CD14-positive monocyte (primary cell): ENCODE results near the gene SLC22A23. TPM values are rescaled to one million over a fixed set of nuclear protein-coding genes. Genes with fewer than 3 reads are reported as not detected.

Experiments
- DNase-seq, 3 donors: peaks; one replicate each; pipeline ENCODE4 v3.0.0-alpha.2; 2011 to 2022
- H2AFZ ChIP-seq: 2 replicates; pipeline ENCODE4 v1.6.0; 2012; ENCODE audit warnings: mild to moderate bottlenecking, low read depth, low read length, inconsistent platforms; ENCODE audit not compliant: insufficient read depth, poor library complexity, severe bottlenecking
- H3K27ac ChIP-seq, 2 donors: 1 replicate in 1 of 2; 2 replicates in 1 of 2; pipeline ENCODE4 v1.5.1; 2012 to 2013; ENCODE audit warnings: low read length in 2 of 2, control low read depth in 1 of 2, inconsistent platforms in 1 of 2, low read depth in 1 of 2, mild to moderate bottlenecking in 1 of 2
- H3K27me3 ChIP-seq, 2 donors: one replicate each; pipeline versions ENCODE4 v1.6.0 to v1.6.1; 2011 to 2013; ENCODE audit warnings: low read length in 2 of 2; ENCODE audit not compliant: control insufficient read depth in 2 of 2, insufficient read depth in 2 of 2
- H3K36me3 ChIP-seq, 2 donors: replicated peaks in 1 of 2; 1 replicate in 1 of 2; 2 replicates in 1 of 2; pipeline versions ENCODE4 v1.5.1 to v1.6.1; 2012 to 2013; ENCODE audit warnings: low read length in 2 of 2, control low read depth in 1 of 2, inconsistent platforms in 1 of 2, mild to moderate bottlenecking in 1 of 2; ENCODE audit not compliant: insufficient read depth in 2 of 2, control insufficient read depth in 1 of 2
- H3K4me1 ChIP-seq, 2 donors: 1 replicate in 1 of 2; 2 replicates in 1 of 2; pipeline versions ENCODE4 v1.5.1 to v1.6.1; 2012 to 2013; ENCODE audit warnings: low read length in 2 of 2, control low read depth in 1 of 2, inconsistent platforms in 1 of 2, mild to moderate bottlenecking in 1 of 2, moderate library complexity in 1 of 2; ENCODE audit not compliant: insufficient read depth in 2 of 2, control insufficient read depth in 1 of 2
- H3K4me2 ChIP-seq: replicated peaks from 2 replicates; pipeline ENCODE3; 2012; ENCODE audit warnings: low read length, moderate library complexity, mild to moderate bottlenecking; ENCODE audit not compliant: poor library complexity, severe bottlenecking; ENCODE audit errors: extremely low read depth
- H3K4me3 ChIP-seq, 3 experiments: fragments of 200-600 bp in 1 of 3; sonication (generic) in 1 of 3; replicated peaks in 1 of 3; 1 replicate in 2 of 3; 2 replicates in 1 of 3; pipeline ENCODE4 v1.5.1; 2011 to 2013; ENCODE audit warnings: low read length in 3 of 3, mild to moderate bottlenecking in 3 of 3, control low read depth in 2 of 3, low read depth in 2 of 3, inconsistent platforms in 1 of 3, moderate library complexity in 1 of 3
- H3K79me2 ChIP-seq: 2 replicates; pipeline ENCODE4 v1.6.0; 2012; ENCODE audit warnings: mild to moderate bottlenecking, control low read depth, inconsistent platforms, low read length, moderate library complexity; ENCODE audit not compliant: insufficient read depth
- H3K9ac ChIP-seq: 2 replicates; pipeline ENCODE4 v1.6.0; 2017; ENCODE audit warnings: low read length, mild to moderate bottlenecking; ENCODE audit not compliant: insufficient read depth, poor library complexity, severe bottlenecking
- H3K9me3 ChIP-seq, 2 donors: replicated peaks in 1 of 2; 1 replicate in 1 of 2; 2 replicates in 1 of 2; pipeline versions ENCODE4 v1.5.1 to v1.6.1; 2012 to 2013; ENCODE audit warnings: low read length in 2 of 2, control low read depth in 1 of 2; ENCODE audit not compliant: control insufficient read depth in 1 of 2, insufficient read depth in 1 of 2
- H4K20me1 ChIP-seq: 2 replicates; pipeline ENCODE4 v1.6.0; 2012; ENCODE audit warnings: mild to moderate bottlenecking, low read length, control low read depth, moderate library complexity; ENCODE audit not compliant: insufficient read depth
- H3K27ac Mint-ChIP-seq, 7 donors: one replicate each; pipeline ENCODE4 v1.8.0; 2020; ENCODE audit warnings: mild to moderate bottlenecking in 7 of 7, mixed read lengths in 7 of 7, moderate library complexity in 6 of 7, inconsistent platforms in 2 of 7
- H3K27me3 Mint-ChIP-seq, 3 donors: one replicate each; pipeline ENCODE4 v1.8.0; 2021 to 2022; ENCODE audit warnings: low read depth in 3 of 3, mild to moderate bottlenecking in 3 of 3, mixed read lengths in 3 of 3, moderate library complexity in 3 of 3, inconsistent platforms in 1 of 3
- H3K36me3 Mint-ChIP-seq, 2 donors: one replicate each; pipeline ENCODE4 v1.8.0; 2020; ENCODE audit warnings: mixed read lengths in 2 of 2, inconsistent platforms in 1 of 2, mild to moderate bottlenecking in 1 of 2
- H3K4me1 Mint-ChIP-seq: one replicate; pipeline ENCODE4 v1.8.0; 2020; ENCODE audit warnings: mild to moderate bottlenecking, mixed read lengths
- H3K4me3 Mint-ChIP-seq, 2 donors: one replicate each; pipeline ENCODE4 v1.8.0; 2020; ENCODE audit warnings: mild to moderate bottlenecking in 2 of 2, mixed read lengths in 2 of 2, moderate library complexity in 1 of 2
- H3K9me3 Mint-ChIP-seq, 7 donors: one replicate each; pipeline ENCODE4 v1.8.0; 2020 to 2022; ENCODE audit warnings: mixed read lengths in 7 of 7, mild to moderate bottlenecking in 6 of 7, moderate library complexity in 6 of 7, inconsistent platforms in 2 of 7
- WGBS: methylation state at CpG from one replicate; pipeline ENCODE4 v1.1.5; 2013; ENCODE audit warnings: missing lambda C conversion rate; ENCODE audit not compliant: insufficient coverage; 5-methylcytosine and 5-hydroxymethylcytosine counted together
- intact Hi-C, 2 donors: fragments of 100-400 bp; cut with micrococcal nuclease; formaldehyde crosslinking; loops; one replicate each; pipeline versions ENCODE4 v1.15.0 to v1.15.1; 2023
- polyA plus RNA-seq, 3 donors: library from polyadenylated mRNA; depleted of rRNA in 1 of 3; unstranded in 2 of 3; stranded (reverse) in 1 of 3; fragments of 300-500 nt in 2 of 3; fragments of >200 nt in 1 of 3; fragmentation: Illumina TruSeq in 2 of 3; gene quantifications; 1 replicate in 2 of 3; 2 replicates in 1 of 3; pipeline ENCODE4 v1.2.3, GENCODE V29; 2012 to 2021
- TF ChIP-seq, protein P1 (sequence below): fragments of 200-600 bp; IDR thresholded peaks from one replicate; pipeline ENCODE4 v1.8.0; 2022; ENCODE audit warnings: antibody characterized with exemption, mild to moderate bottlenecking

The SLC22A23 gene
- polyA plus RNA-seq, 3 donors: 0.08 TPM; not detected in 2

DNA sequence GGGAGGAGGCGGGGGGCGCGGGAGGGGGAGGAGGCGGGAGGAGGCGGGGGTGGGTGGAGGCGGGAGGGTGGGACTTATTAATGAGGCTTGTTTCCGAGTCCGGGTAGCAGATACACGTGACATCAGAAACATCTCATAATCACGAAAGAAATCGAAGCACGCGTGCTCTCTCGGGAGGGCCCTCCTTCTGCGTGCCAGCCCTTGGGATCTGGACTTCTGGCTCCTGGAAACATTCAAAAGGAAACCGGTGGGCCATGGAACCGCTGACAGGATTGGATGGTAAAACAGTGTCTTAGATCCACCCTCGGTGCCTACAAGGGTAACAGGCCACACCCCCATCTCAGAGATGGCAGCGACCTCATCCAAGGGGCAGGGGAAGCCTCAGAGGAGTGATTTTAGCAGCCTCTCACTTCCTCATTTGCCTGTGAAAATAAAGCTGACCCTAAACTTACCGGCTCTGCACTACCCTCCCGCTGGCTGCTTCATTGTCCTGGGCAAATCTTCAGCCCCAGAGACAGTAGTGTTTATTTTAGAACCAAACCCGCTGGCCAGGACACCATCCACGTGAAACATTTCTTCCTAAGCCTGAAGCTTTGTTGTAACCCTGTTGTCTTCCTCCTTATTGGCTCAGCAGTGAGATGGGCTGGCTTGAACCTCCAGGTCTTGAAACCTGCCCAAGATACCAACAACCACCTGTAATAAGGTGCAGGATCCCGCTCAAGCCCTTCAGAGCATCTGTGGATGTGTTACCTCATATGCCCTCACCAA, 100.6 kb downstream of the SLC22A23 start:
- Histone ChIP-seq H3K36me3 (no peaks in the 10 kb centered on the region), H4K20me1 (no peaks in the 10 kb centered on the region), H3K4me2 (peak overlapping the region; percentile 69), H3K4me3 (peak overlapping the region; percentile 42 to 74 (median 52)), H3K79me2 (no peaks in the 10 kb centered on the region), H3K27me3 (no peaks in the 10 kb centered on the region), H3K4me1 (peaks cover 30 to 34% of the 10 kb centered on the region in 2 donors), H3K27ac (peak overlapping the region; percentile 76 to 94), H3K9me3 (no peaks in the 10 kb centered on the region), H3K9ac (peak overlapping the region; percentile 34), H2AFZ (peak overlapping the region; percentile 74)
- TF ChIP-seq, protein P1, sequence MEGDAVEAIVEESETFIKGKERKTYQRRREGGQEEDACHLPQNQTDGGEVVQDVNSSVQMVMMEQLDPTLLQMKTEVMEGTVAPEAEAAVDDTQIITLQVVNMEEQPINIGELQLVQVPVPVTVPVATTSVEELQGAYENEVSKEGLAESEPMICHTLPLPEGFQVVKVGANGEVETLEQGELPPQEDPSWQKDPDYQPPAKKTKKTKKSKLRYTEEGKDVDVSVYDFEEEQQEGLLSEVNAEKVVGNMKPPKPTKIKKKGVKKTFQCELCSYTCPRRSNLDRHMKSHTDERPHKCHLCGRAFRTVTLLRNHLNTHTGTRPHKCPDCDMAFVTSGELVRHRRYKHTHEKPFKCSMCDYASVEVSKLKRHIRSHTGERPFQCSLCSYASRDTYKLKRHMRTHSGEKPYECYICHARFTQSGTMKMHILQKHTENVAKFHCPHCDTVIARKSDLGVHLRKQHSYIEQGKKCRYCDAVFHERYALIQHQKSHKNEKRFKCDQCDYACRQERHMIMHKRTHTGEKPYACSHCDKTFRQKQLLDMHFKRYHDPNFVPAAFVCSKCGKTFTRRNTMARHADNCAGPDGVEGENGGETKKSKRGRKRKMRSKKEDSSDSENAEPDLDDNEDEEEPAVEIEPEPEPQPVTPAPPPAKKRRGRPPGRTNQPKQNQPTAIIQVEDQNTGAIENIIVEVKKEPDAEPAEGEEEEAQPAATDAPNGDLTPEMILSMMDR: no peak
- peak; percentile 77 to 93 (median 87) for DNase-seq
- no peaks in the 10 kb centered on the region for H3K36me3 Mint-ChIP-seq
- peaks cover 0 to 2% (median 0%) of the 10 kb centered on the region in 7 donors for H3K9me3 Mint-ChIP-seq
- H3K4me3 Mint-ChIP-seq: peak overlapping the region; percentile 86 to 88
- intact Hi-C loops: loop anchor here (5.0 to 10.0 kb wide), 2 partner anchors 99 to 239 kb away; partner anchors contain the start of gene PSMG4 (in 1 of the 2)
- H3K27me3 Mint-ChIP-seq: peaks cover 4 to 8% (median 6%) of the 10 kb centered on the region in 3 donors
- H3K27ac Mint-ChIP-seq: peak overlapping the region; percentile 84 to 97 (median 94)
- H3K4me1 Mint-ChIP-seq: peaks cover 25% of the 10 kb centered on the region
- WGBS: 0% methylated on average over 11 of the region's 24 CpGs

DNA sequence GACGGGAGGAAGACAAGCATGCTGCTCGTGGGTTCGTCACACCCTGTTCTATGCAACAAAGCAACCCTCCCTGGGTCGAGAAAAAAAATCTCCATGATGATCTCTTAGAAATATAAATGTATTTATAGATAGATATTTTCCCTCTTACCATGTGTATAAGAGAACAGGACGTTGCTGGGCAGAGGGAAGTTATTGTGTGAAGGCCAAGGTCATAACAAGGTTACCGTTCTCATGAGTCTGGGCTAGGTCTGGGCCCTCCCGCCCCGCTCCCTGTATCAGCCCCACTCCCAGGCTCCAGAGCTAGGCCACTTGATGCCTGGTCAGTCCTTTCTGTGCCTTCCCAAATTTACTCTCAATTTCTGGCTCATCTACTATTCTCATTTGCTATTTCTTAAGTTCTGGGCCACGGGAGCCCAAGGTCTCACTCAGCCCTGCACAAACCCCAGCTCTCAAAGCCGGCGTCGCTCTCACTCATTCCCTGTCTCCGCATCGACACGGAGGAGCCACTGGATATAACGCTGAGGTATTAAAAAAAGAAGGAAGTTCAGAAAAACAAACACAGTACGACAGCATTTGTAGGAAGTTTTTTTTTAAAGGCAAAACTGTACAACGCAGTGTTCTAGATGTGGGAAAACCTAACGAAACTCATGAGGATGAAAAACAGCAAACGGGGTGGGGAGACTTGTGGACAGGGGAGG, 101.3 kb downstream of the SLC22A23 start:
- no peaks in the 10 kb centered on the region for H3K27me3 ChIP-seq
- H3K36me3 ChIP-seq: no peaks in the 10 kb centered on the region
- H3K9me3 Mint-ChIP-seq: peaks cover 0 to 2% (median 0%) of the 10 kb centered on the region in 7 donors
- H3K27ac ChIP-seq: peak overlapping the region; percentile 72 to 94
- intact Hi-C loops: loop anchor here (5.0 to 10.0 kb wide), 2 partner anchors 98 to 239 kb away; partner anchors contain the start of gene PSMG4 (in 1 of the 2)
- H3K4me3 ChIP-seq: peak overlapping the region in 2 of 3 experiments; percentile 52 to 74
- TF ChIP-seq, protein P1: no peak
- H3K79me2 ChIP-seq: no peaks in the 10 kb centered on the region
- peak overlapping the region; percentile 66 for H2AFZ ChIP-seq
- H3K9me3 ChIP-seq: no peaks in the 10 kb centered on the region
- peak in 1 of 3 donors; percentile 39 for DNase-seq
- 43% methylated on average over 4 of the region's 20 CpGs for WGBS
- H3K4me1 ChIP-seq: peaks cover 30 to 34% of the 10 kb centered on the region in 2 donors
- peak overlapping the region; percentile 69 for H3K4me2 ChIP-seq
- H3K4me3 Mint-ChIP-seq: peak overlapping the region; percentile 75 to 88
- H4K20me1 ChIP-seq: no peaks in the 10 kb centered on the region
- peaks cover 2 to 8% (median 6%) of the 10 kb centered on the region in 3 donors for H3K27me3 Mint-ChIP-seq
- H3K36me3 Mint-ChIP-seq: no peaks in the 10 kb centered on the region
- peaks cover 25% of the 10 kb centered on the region for H3K4me1 Mint-ChIP-seq
- H3K9ac ChIP-seq: peak overlapping the region; percentile 29
- peak overlapping the region; percentile 84 to 97 (median 94) for H3K27ac Mint-ChIP-seq
